Sigmoid colon (tissue), 7 donors: Measurements from ENCODE around the gene TNPO1. TPM values are rescaled to one million over a fixed set of nuclear protein-coding genes. Genes with fewer than 3 reads are reported as not detected.

Experiments used
- DNase-seq: peaks from one replicate; pipeline ENCODE4 v3.0.0-alpha.2; 2019
- H3K27ac ChIP-seq, 4 donors: fragments of 200-600 bp; sonication (generic); one replicate each; pipeline ENCODE4 v1.5.1; 2016 to 2019; ENCODE audit warnings: mild to moderate bottlenecking in 1 of 4
- H3K27me3 ChIP-seq, 3 donors: fragments of 200-600 bp; sonication (generic); one replicate each; pipeline ENCODE4 v1.5.1; 2019; ENCODE audit warnings: mild to moderate bottlenecking in 1 of 3
- H3K36me3 ChIP-seq, 4 donors: fragments of 200-600 bp; sonication (generic); one replicate each; pipeline ENCODE4 v1.5.1; 2016 to 2019
- H3K4me1 ChIP-seq, 4 donors: fragments of 200-600 bp; sonication (generic); one replicate each; pipeline ENCODE4 v1.5.1; 2017 to 2019
- H3K4me3 ChIP-seq, 4 donors: fragments of 200-600 bp; sonication (generic); one replicate each; pipeline ENCODE4 v1.5.1; 2017 to 2019; ENCODE audit warnings: mild to moderate bottlenecking in 2 of 4, moderate library complexity in 1 of 4
- H3K9me3 ChIP-seq, 4 donors: fragments of 200-600 bp in 3 of 4; sonication (generic) in 3 of 4; one replicate each; pipeline versions ENCODE4 v1.5.1 to v1.6.1; 2013 to 2019
- EP300 ChIP-seq, 4 donors: sonication (generic); formaldehyde crosslinking; IDR thresholded peaks; one replicate each; pipeline ENCODE4 v1.6.1; 2017; ENCODE audit warnings: antibody characterized with exemption in 4 of 4
- POLR2A ChIP-seq, 2 donors: fragments of 450-650 bp; IDR thresholded peaks; one replicate each; pipeline ENCODE4 v1.6.1; 2016; ENCODE audit warnings: antibody characterized with exemption in 2 of 2, mild to moderate bottlenecking in 2 of 2, moderate library complexity in 2 of 2
- POLR2AphosphoS5 ChIP-seq, 4 donors: sonication (generic); formaldehyde crosslinking; IDR thresholded peaks; one replicate each; pipeline ENCODE4 v1.6.1; 2017; ENCODE audit warnings: antibody characterized with exemption in 4 of 4
- WGBS, 2 donors: extraction: QIAGEN DNeasy Blood & Tissue Kit; methylation state at CpG; one replicate each; pipeline ENCODE4 v1.1.7; 2013; 5-methylcytosine and 5-hydroxymethylcytosine counted together
- intact Hi-C: fragments of 100-400 bp; cut with DNase I; formaldehyde crosslinking; loops from one replicate; pipeline ENCODE4 v1.15.1; 2023
- polyA plus RNA-seq, 3 donors: library from polyadenylated mRNA; stranded (reverse); fragments of 200-250 nt; gene quantifications; one replicate each; pipeline ENCODE4 v1.2.3, GENCODE V29; 2013
- total RNA-seq, 4 donors: library from RNA; depleted of rRNA; stranded (reverse); fragments of >200 nt; gene quantifications; one replicate each; pipeline ENCODE4 v1.1.0, GENCODE V29; 2016
- TF ChIP-seq, protein P1 (sequence below), 4 experiments: fragments of 450-650 bp in 3 of 4; fragments of 200-600 bp in 1 of 4; IDR thresholded peaks; one replicate each; pipeline ENCODE4 v1.5.1; 2016 to 2019; ENCODE audit warnings: antibody characterized with exemption in 4 of 4, mild to moderate bottlenecking in 3 of 4, moderate library complexity in 2 of 4
- donor health status: healthy with polysubstance abuse.
- donor health status: Bipolar disorder and iron deficiency.
- donor health status: healthy.

The TNPO1 gene
- total and polyA plus RNA-seq, 7 donors: 18.6 to 145 (median 86.2) TPM

DNA sequence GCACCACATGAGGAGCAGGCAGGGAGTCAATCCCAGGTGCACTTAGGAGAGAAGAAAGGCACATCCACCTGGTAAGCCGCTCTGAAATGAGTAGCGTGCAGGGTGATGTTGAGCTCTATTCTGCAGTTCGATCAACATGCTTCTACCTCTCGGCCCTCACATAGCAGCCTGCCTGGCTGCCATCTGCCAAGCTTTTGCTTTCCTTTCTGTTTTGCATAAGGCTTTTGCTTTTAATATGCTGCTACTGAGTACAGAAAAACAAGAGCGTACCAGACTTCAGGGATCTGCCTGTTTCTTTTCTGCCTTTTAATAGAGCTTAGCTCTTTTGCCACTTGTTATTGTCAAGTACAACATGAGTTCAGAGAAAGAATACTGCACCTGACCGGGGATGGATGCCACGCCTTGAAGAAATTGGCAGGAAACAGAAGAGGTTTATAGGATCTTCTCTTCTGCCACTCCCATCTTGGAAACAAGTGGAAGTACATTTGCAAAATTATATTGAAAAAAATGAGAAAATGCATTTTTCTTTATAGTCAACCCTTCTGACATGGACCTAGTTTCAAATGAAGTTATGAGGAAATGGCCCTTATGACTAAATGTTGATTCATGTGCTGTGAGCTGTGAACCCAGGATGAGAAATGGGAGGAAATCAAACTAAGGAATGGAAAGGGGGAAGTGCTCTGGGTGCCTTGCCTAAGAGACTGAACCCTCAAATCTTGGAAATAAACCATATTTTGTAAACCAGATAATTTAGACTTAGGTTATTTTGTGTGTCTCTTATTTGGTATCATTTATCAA is 135.4 kb downstream of the TNPO1 start:
- intact Hi-C loops: loop anchor here (10.0 kb wide), 1 partner anchor 503 kb away; no protein-coding TSS in a partner anchor
- DNase-seq: no peak
- Histone ChIP-seq H3K9me3 (no peaks in the 10 kb centered on the region), H3K27me3 (no peaks in the 10 kb centered on the region), H3K4me1 (peaks cover 0 to 18% (median 11%) of the 10 kb centered on the region in 4 donors), H3K36me3 (no peaks in the 10 kb centered on the region), H3K27ac (peak overlapping the region in 2 of 4 donors; percentile 0 to 16), H3K4me3 (no peak overlapping the region)
- TF ChIP-seq POLR2A (IDR thresholded peaks at IDR 0.05) (no peak), POLR2AphosphoS5 (IDR thresholded peaks at IDR 0.05) (no peak), EP300 (IDR thresholded peaks at IDR 0.05) (no peak)
- TF ChIP-seq, protein P1, sequence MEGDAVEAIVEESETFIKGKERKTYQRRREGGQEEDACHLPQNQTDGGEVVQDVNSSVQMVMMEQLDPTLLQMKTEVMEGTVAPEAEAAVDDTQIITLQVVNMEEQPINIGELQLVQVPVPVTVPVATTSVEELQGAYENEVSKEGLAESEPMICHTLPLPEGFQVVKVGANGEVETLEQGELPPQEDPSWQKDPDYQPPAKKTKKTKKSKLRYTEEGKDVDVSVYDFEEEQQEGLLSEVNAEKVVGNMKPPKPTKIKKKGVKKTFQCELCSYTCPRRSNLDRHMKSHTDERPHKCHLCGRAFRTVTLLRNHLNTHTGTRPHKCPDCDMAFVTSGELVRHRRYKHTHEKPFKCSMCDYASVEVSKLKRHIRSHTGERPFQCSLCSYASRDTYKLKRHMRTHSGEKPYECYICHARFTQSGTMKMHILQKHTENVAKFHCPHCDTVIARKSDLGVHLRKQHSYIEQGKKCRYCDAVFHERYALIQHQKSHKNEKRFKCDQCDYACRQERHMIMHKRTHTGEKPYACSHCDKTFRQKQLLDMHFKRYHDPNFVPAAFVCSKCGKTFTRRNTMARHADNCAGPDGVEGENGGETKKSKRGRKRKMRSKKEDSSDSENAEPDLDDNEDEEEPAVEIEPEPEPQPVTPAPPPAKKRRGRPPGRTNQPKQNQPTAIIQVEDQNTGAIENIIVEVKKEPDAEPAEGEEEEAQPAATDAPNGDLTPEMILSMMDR (IDR thresholded peaks at IDR 0.05): no peak
- 43 to 81% methylated on average over 7 of the region's 7 CpGs for WGBS, 2 donors

DNA sequence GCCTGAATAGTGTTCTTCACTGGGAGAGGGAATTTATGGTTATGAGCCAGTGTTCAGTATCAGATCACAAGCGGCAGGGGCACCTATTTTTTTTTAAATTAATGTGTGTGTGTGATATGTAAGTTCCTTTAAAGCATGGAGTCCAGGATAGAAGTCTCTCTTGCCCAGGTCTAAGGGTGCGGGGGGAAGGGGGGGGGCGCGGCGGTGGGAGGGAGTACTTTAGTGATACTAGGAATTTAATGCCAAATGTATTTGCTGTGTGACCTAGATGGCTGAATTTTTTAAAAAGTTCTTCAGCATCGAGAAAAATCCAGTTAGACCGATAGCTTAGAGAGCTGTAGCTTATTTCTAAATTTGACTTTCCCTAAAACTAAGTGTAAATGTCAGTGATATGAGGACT is 137.9 kb downstream of the TNPO1 start:
- Histone ChIP-seq H3K27ac (peak overlapping the region; percentile 92 to 98 (median 98)), H3K4me3 (no peak overlapping the region), H3K36me3 (no peaks in the 10 kb centered on the region), H3K27me3 (no peaks in the 10 kb centered on the region), H3K9me3 (no peaks in the 10 kb centered on the region), H3K4me1 (peaks cover 0 to 43% (median 31%) of the 10 kb centered on the region in 4 donors)
- intact Hi-C loops: loop anchor here (10.0 kb wide), 1 partner anchor 500 kb away; no protein-coding TSS in a partner anchor
- no peak for DNase-seq
- WGBS, 2 donors: 89 to 95% methylated on average over 7 of the region's 7 CpGs
- no peak for TF ChIP-seq EP300 (IDR thresholded peaks at IDR 0.05)
- no peak for TF ChIP-seq POLR2AphosphoS5 (IDR thresholded peaks at IDR 0.05)
- no peak for TF ChIP-seq POLR2A (IDR thresholded peaks at IDR 0.05)
- TF ChIP-seq, protein P1 (IDR thresholded peaks at IDR 0.05): no peak

DNA sequence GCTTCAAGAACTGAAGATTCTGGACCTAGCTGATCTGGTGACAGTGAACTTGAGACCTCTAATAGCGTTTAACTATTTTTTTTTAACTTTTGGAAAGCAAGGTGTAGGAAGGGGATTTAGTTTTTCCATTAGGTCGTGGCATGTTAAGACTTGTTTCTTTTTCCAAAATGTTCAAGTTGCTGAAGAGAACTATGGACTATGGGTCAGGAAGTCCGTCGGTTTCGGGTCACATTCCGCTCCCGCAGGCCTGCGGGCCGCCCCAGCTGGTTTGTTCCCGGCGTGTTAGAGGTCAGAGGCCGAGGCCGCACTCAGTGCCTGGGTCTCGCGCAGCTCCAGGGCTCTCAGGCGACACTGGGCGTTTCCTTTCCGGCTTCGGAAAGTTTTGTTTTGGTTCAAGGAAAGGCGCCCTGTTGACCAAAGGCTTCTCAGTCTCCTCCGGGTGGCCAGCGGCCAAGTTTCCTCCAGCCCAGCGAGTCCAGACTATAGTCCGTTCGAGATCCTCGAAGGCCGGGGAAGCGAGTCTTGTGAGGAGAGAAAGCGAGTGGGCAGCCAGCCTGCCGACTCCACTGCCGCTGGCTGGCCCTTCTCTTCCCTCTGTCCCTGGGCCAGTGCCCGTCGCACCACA is 138.8 kb downstream of the TNPO1 start:
- Histone ChIP-seq H3K27me3 (no peaks in the 10 kb centered on the region), H3K9me3 (no peaks in the 10 kb centered on the region), H3K4me1 (peaks cover 0 to 47% (median 31%) of the 10 kb centered on the region in 4 donors), H3K36me3 (no peaks in the 10 kb centered on the region), H3K4me3 (peak overlapping the region; percentile 84 to 92 (median 86)), H3K27ac (peak overlapping the region; percentile 92 to 98 (median 98))
- intact Hi-C loops: loop anchor here (5.0 to 10.0 kb wide), 3 partner anchors 108 to 542 kb away; partner anchors contain the start of gene BTF3
- DNase-seq: peak; percentile 91
- 1 to 4% methylated on average over 33 of the region's 33 CpGs for WGBS, 2 donors
- TF ChIP-seq POLR2AphosphoS5 (IDR thresholded peaks at IDR 0.05) (no peak), EP300 (IDR thresholded peaks at IDR 0.05) (no peak), POLR2A (IDR thresholded peaks at IDR 0.05) (no peak)
- TF ChIP-seq, protein P1 (IDR thresholded peaks at IDR 0.05): no peak

DNA sequence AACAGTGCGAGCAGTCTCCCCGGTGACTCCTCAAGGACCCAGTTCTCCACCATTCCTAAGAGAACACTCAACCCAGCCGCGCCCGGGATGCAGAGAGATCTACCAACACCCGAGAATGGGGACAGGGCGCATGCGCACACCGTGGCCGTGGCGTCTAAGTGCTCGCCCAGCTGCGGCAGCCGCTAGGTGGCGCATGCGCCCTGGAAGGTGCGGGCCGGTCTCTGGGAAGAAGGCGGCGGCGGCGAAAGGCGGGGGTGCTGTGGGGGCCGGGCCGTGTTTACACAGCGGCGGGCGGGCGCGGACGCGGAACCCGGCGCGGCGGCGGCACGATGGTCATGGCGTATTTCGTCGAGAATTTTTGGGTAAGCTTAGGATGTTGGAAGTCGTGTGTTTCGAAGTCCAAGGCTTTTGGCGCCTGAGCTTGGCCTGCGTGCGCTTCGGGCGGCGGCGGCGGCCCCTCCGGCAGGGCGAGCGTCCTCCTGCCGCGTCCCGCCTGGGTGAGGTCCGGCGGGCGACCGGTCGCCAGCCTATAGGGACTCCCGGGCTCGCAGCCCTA is 139.4 kb downstream of the TNPO1 start, which contains the start of gene FCHO2:
FCHO2 (plus strand) TSS at position 274 of the 556 bp plus-strand sequence; CDS start at position 330, 56 bp downstream.
- intact Hi-C loops: loop anchor here (5.0 to 10.0 kb wide), 3 partner anchors 109 to 541 kb away; partner anchors contain the start of gene BTF3
- Histone ChIP-seq H3K4me3 (peak within 1 kb of the TSS; percentile 84 to 92 (median 86)), H3K9me3 (no peaks in the 10 kb centered on the region), H3K27me3 (no peaks in the 10 kb centered on the region), H3K36me3 (no peaks in the 10 kb centered on the region), H3K27ac (peak within 1 kb of the TSS; percentile 92 to 98 (median 98)), H3K4me1 (peaks cover 0 to 52% (median 31%) of the 10 kb centered on the region in 4 donors)
- WGBS, 2 donors: 0% methylated on average over 64 of the region's 64 CpGs
- TF ChIP-seq, protein P1 (IDR thresholded peaks at IDR 0.05): peak; percentile 82 to 86 (median 84)
- TF ChIP-seq POLR2AphosphoS5 (IDR thresholded peaks at IDR 0.05) (peak; percentile 74 to 85 (median 83)), POLR2A (IDR thresholded peaks at IDR 0.05) (peak; percentile 44 to 51), EP300 (IDR thresholded peaks at IDR 0.05) (no peak)
- DNase-seq: peak; percentile 99
